Caco-2 (cell line): Measurements from ENCODE around the gene REX1BD. TPM values are rescaled to one million over a fixed set of nuclear protein-coding genes. Genes with fewer than 3 reads are reported as not detected.
"Not testable (repeated sequence)": the region's sequence is repeated elsewhere in the genome, so short reads cannot be mapped to it uniquely, and the experiment has no call there.

Experiments used
- BruUV-seq: library from RNA; stranded (reverse); fragments of 400-500 nt; replicated peaks from 2 replicates; lab custom pipeline; 2021; lab: Mats Ljungman, UMichigan
- CTCF ChIA-PET: fragments of 300-600 bp; sonication (Branson Sonifier 250); formaldehyde crosslinking; loops from one replicate; lab custom pipeline; 2022; ENCODE audit warnings: antibody characterized with exemption; lab: Charles Lee
- POLR2A ChIA-PET: fragments of 300-600 bp; sonication (Branson Sonifier 250); formaldehyde crosslinking; loops from one replicate; lab custom pipeline; 2022; ENCODE audit warnings: antibody characterized with exemption; lab: Charles Lee
- DNase-seq, 2 experiments: peaks; one replicate each; pipeline versions ENCODE4 v3.0.0 to v3.0.0-alpha.2; 2020 to 2022
- H3K27me3 ChIP-seq: replicated peaks from 2 replicates; pipeline ENCODE4 v1.6.0; 2011; ENCODE audit warnings: low read length; ENCODE audit not compliant: control insufficient read depth, insufficient read depth
- H3K36me3 ChIP-seq: 2 replicates; pipeline ENCODE4 v1.5.1; 2011; ENCODE audit warnings: low read length; ENCODE audit not compliant: control insufficient read depth, insufficient read depth
- H3K4me1 ChIP-seq: fragments of 250-450 bp; sonication (Bioruptor Pico); 2 replicates; pipeline ENCODE4 v1.5.1; 2020; ENCODE audit warnings: mild to moderate bottlenecking
- H3K4me3 ChIP-seq: 2 replicates; pipeline ENCODE4 v1.5.1; 2011; ENCODE audit warnings: low read depth, mild to moderate bottlenecking, control low read depth, low read length
- H3K9me3 ChIP-seq: fragments of 250-450 bp; sonication (Bioruptor Pico); 2 replicates; pipeline ENCODE4 v1.5.1; 2020; ENCODE audit warnings: mild to moderate bottlenecking, moderate library complexity
- H3K27ac Mint-ChIP-seq: one replicate; pipeline ENCODE4 v1.8.0; 2022; ENCODE audit warnings: mixed read lengths; ENCODE audit not compliant: unreplicated experiment
- H3K27me3 Mint-ChIP-seq: one replicate; pipeline ENCODE4 v1.8.0; 2022; ENCODE audit warnings: mixed read lengths; ENCODE audit not compliant: insufficient read depth, unreplicated experiment
- H3K36me3 Mint-ChIP-seq: one replicate; pipeline ENCODE4 v1.8.0; 2022; ENCODE audit warnings: mild to moderate bottlenecking, mixed read lengths; ENCODE audit not compliant: insufficient read depth, unreplicated experiment
- H3K4me1 Mint-ChIP-seq: one replicate; pipeline ENCODE4 v1.8.0; 2022; ENCODE audit warnings: low read depth, mixed read lengths; ENCODE audit not compliant: unreplicated experiment
- H3K4me3 Mint-ChIP-seq: one replicate; pipeline ENCODE4 v1.8.0; 2022; ENCODE audit warnings: mild to moderate bottlenecking, moderate library complexity, mixed read lengths; ENCODE audit not compliant: unreplicated experiment
- H3K9me3 Mint-ChIP-seq: one replicate; pipeline ENCODE4 v1.8.0; 2022; ENCODE audit warnings: mixed read lengths; ENCODE audit not compliant: unreplicated experiment
- intact Hi-C: fragments of 100-400 bp; cut with micrococcal nuclease; formaldehyde crosslinking; loops from one replicate; pipeline ENCODE4 v1.10.0; 2022; ENCODE audit not compliant: unreplicated experiment
- total RNA-seq: library from RNA; stranded (reverse); gene quantifications from 2 replicates; pipeline ENCODE4 v1.2.3, GENCODE V29; 2022
- TF ChIP-seq, protein P1 (sequence below), 2 experiments: fragments of 200-600 bp in 1 of 2; IDR thresholded peaks; 1 replicate in 1 of 2; 2 replicates in 1 of 2; pipeline versions ENCODE4 v1.5.1 to v1.8.0; 2011 to 2022; ENCODE audit warnings: antibody characterized with exemption in 1 of 2, control low read depth in 1 of 2, inconsistent platforms in 1 of 2, low read depth in 1 of 2, low read length in 1 of 2, mild to moderate bottlenecking in 1 of 2, moderate library complexity in 1 of 2; ENCODE audit not compliant: insufficient read depth in 1 of 2, severe bottlenecking in 1 of 2, unreplicated experiment in 1 of 2

The REX1BD gene
- total RNA-seq, 1 experiment from 2014 or later, result 48.3 TPM

GRCh38 chr19:18599485-18599884, 10.9 kb downstream of the REX1BD start:
- ChIA-PET POLR2A (no interaction called here), CTCF (interaction anchor here (0.5 kb wide), 1 partner anchor 10 kb away, joined by 5 read pairs; no protein-coding TSS in a partner anchor)
- BruUV-seq, result no TSS peak
- H3K27ac Mint-ChIP-seq, result no peak overlapping the region
- TF ChIP-seq, protein P1, sequence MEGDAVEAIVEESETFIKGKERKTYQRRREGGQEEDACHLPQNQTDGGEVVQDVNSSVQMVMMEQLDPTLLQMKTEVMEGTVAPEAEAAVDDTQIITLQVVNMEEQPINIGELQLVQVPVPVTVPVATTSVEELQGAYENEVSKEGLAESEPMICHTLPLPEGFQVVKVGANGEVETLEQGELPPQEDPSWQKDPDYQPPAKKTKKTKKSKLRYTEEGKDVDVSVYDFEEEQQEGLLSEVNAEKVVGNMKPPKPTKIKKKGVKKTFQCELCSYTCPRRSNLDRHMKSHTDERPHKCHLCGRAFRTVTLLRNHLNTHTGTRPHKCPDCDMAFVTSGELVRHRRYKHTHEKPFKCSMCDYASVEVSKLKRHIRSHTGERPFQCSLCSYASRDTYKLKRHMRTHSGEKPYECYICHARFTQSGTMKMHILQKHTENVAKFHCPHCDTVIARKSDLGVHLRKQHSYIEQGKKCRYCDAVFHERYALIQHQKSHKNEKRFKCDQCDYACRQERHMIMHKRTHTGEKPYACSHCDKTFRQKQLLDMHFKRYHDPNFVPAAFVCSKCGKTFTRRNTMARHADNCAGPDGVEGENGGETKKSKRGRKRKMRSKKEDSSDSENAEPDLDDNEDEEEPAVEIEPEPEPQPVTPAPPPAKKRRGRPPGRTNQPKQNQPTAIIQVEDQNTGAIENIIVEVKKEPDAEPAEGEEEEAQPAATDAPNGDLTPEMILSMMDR (IDR thresholded peaks at IDR 0.05; ENCODE audit: insufficient read depth in 1 of 2, low read depth in 1 of 2, low read length in 1 of 2, severe bottlenecking in 1 of 2, unreplicated experiment in 1 of 2), result no peak
- peaks cover 4% of the 10 kb centered on the region; the same call in 1 of the 2 replicates for H3K4me1 ChIP-seq
- no peak for DNase-seq
- H3K4me3 ChIP-seq, result no peak overlapping the region
- H3K9me3 ChIP-seq, result no peaks in the 10 kb centered on the region
- H3K27me3 ChIP-seq, result 0 out of 2 replicates have a peak, but pooled peaks cover under 1% of the 10 kb centered on the region
- H3K36me3 Mint-ChIP-seq, result peaks cover 7% of the 10 kb centered on the region
- H3K4me1 Mint-ChIP-seq, result peaks cover 13% of the 10 kb centered on the region
- intact Hi-C loops, result no loop called here
- H3K36me3 ChIP-seq, result no peaks in the 10 kb centered on the region
- H3K4me3 Mint-ChIP-seq, result no peak overlapping the region
- peaks cover 5% of the 10 kb centered on the region for H3K27me3 Mint-ChIP-seq
- no peaks in the 10 kb centered on the region for H3K9me3 Mint-ChIP-seq

- CTCF ChIA-PET, result not testable (repeated sequence)
These were observed 12.2 kb downstream of the REX1BD start for GRCh38 chr19:18600692-18601397.

DNA sequence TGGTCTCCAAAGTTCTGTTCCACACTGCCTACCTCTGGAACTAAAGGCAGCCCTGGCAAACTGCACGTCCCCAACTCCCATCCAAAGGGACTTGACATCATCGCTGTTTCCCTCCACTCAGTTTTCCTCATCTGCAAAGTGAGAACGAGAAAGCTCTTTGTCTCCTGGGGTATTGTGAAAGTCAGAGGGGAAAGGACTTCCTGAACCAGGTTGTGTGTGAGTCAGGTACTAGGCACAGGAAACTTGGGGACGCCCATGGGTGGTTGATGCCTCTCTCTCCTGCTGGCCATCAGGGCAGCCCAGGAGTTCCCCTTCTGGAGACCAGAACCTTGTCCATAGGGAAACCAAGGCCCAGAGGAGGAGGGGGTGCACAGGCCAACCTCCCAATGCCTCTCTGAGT, 13.3 kb downstream of the REX1BD start:
- BruUV-seq, result no TSS peak
- Histone ChIP-seq H3K9me3 (no peaks in the 10 kb centered on the region), H3K4me1 (no peaks in the 10 kb centered on the region), H3K4me3 (no peak overlapping the region), H3K36me3 (no peaks in the 10 kb centered on the region), H3K27me3 (peaks cover 3% of the 10 kb centered on the region; the same call in 1 of the 2 replicates)
- intact Hi-C loops, result no loop called here
- no peak overlapping the region for H3K4me3 Mint-ChIP-seq
- no peaks in the 10 kb centered on the region for H3K36me3 Mint-ChIP-seq
- H3K4me1 Mint-ChIP-seq, result peaks cover 9% of the 10 kb centered on the region
- POLR2A ChIA-PET, result no interaction called here
- H3K9me3 Mint-ChIP-seq, result no peaks in the 10 kb centered on the region
- H3K27ac Mint-ChIP-seq, result no peak overlapping the region
- H3K27me3 Mint-ChIP-seq, result peaks cover 9% of the 10 kb centered on the region
- TF ChIP-seq, protein P1 (IDR thresholded peaks at IDR 0.05; ENCODE audit: insufficient read depth in 1 of 2, low read depth in 1 of 2, low read length in 1 of 2, severe bottlenecking in 1 of 2, unreplicated experiment in 1 of 2), result no peak
- CTCF ChIA-PET, result no interaction called here
- no peak for DNase-seq

More at GRCh38 chr19:18600692-18601397, 12.2 kb downstream of the REX1BD start:
- H3K27ac Mint-ChIP-seq, H3K4me3 ChIP-seq, H3K4me1 Mint-ChIP-seq, H3K9me3 Mint-ChIP-seq, H3K4me3 Mint-ChIP-seq, BruUV-seq, POLR2A ChIA-PET, H3K36me3 ChIP-seq, DNase-seq, H3K9me3 ChIP-seq, H3K27me3 ChIP-seq, H3K4me1 ChIP-seq, H3K27me3 Mint-ChIP-seq, H3K36me3 Mint-ChIP-seq, intact Hi-C loops: not testable (repeated sequence)
